ENCODE measurements around the gene GRAP2. TPM values are rescaled to one million over a fixed set of nuclear protein-coding genes. Genes with fewer than 3 reads are reported as not detected.

The GRAP2 gene
- total RNA-seq, 3 donors from 2014 or later: 0.66 to 8.0 (median 3.5) TPM

DNA sequence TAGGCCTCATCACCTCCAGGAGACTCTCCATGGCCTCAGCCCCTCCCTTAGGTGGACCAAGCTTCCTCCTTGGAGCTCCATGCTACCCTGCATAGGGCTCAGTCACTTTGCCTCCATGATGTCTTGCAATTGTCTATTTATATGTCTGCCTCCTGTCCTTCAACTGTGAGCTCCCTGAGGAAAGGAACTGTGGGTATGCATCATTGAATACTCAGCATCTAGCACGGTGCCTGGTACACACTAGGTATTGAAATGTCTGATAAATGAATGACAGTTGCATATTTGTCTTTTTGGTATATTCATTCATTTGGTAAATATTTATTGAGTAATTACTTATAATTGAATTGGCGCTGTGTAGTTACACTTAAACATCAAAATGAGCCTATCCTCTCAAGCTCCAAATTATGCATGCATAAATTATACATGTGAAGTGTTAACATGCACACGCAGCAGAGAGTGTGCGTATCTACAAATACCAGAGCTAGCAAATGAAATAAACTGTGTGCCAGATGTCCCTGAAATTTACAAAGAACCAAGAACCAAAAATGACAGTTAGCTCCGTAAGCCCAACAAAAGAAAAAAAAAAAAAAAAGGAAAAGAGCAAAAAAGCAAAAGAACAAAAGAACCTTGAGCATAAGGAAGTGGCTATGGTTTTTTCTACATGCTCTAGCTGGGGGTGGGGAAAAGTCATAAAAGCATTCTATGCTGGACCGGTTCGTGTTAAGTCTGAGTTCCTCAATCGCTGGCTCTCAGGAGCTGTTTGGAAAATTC, 25.2 kb downstream of the GRAP2 start:
- Histone ChIP-seq H3K27me3 (no peaks in the 10 kb centered on the region), H3K36me3 (no peaks in the 10 kb centered on the region)

DNA sequence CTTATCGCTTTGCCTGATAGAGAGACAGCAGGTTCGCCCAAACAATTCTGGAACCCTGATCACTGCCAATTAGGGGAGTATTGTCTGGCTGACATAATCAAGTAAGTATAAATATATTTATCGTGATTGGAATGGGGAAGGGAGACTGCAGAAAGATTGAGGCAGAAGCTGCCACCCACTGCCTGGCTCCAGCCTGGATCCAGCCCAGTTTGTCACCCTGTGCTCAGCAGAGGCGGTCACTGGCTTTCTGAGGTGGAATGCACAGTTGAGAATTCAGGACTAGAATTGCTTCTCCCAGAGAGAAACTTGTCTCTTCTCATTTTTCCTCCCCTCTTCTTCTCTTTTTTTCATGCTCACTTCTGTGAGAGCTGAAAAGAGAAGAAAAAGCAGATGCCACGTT, 25.9 kb downstream of the GRAP2 start:
- Histone ChIP-seq H3K27me3 (no peaks in the 10 kb centered on the region), H3K36me3 (no peaks in the 10 kb centered on the region), H3K4me3 (peak overlapping the region in 1 of 3 donors; percentile 5), H3K27ac (no peak overlapping the region), H3K4me1 (no peaks in the 10 kb centered on the region), H3K9me3 (no peaks in the 10 kb centered on the region)
- intact Hi-C loops (cut with DNase I; ENCODE audit: low total_unique reads): no loop called here
- TF ChIP-seq, protein P1, sequence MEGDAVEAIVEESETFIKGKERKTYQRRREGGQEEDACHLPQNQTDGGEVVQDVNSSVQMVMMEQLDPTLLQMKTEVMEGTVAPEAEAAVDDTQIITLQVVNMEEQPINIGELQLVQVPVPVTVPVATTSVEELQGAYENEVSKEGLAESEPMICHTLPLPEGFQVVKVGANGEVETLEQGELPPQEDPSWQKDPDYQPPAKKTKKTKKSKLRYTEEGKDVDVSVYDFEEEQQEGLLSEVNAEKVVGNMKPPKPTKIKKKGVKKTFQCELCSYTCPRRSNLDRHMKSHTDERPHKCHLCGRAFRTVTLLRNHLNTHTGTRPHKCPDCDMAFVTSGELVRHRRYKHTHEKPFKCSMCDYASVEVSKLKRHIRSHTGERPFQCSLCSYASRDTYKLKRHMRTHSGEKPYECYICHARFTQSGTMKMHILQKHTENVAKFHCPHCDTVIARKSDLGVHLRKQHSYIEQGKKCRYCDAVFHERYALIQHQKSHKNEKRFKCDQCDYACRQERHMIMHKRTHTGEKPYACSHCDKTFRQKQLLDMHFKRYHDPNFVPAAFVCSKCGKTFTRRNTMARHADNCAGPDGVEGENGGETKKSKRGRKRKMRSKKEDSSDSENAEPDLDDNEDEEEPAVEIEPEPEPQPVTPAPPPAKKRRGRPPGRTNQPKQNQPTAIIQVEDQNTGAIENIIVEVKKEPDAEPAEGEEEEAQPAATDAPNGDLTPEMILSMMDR (IDR thresholded peaks at IDR 0.05): no peak
- TF ChIP-seq POLR2AphosphoS5 (IDR thresholded peaks at IDR 0.05): no peak
- no peak for TF ChIP-seq POLR2A (IDR thresholded peaks at IDR 0.05)
- no peak for DNase-seq (ENCODE audit: low spot score in 2 of 2)

More for the DNA sequence above, 25.2 kb downstream of the GRAP2 start:
- Histone ChIP-seq H3K9me3 (no peaks in the 10 kb centered on the region), H3K27ac (no peak overlapping the region), H3K4me1 (no peaks in the 10 kb centered on the region), H3K4me3 (no peak overlapping the region)
- TF ChIP-seq POLR2A (IDR thresholded peaks at IDR 0.05) (no peak), POLR2AphosphoS5 (IDR thresholded peaks at IDR 0.05) (no peak)
- TF ChIP-seq, protein P1 (IDR thresholded peaks at IDR 0.05): no peak
- intact Hi-C loops (cut with DNase I; ENCODE audit: low total_unique reads): no loop called here
- no peak for DNase-seq (ENCODE audit: low spot score in 2 of 2)

DNA sequence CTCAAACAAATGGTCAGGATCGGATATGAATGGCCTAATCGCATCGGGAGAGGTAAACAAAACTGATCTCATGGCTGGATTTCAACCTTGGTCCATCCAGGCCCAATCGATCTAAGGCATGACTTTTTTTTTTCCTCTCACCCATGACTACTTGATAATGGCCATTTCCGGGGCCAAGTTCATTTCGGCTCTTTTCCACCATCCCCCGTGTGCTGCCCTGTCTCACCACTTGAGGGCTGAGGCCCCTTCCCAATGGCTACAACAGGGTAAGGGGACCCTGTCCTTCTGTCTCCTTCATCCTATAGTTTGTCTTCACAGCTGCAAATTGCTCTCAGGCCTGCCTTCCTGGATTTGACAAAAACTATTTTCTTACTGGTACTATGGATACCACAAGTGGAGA, 26.7 kb downstream of the GRAP2 start:
- intact Hi-C loops (cut with DNase I; ENCODE audit: low total_unique reads): no loop called here
- no peak for DNase-seq (ENCODE audit: low spot score in 2 of 2)
- TF ChIP-seq POLR2A (IDR thresholded peaks at IDR 0.05): no peak
- no peaks in the 10 kb centered on the region for H3K4me1 ChIP-seq
- no peaks in the 10 kb centered on the region for H3K9me3 ChIP-seq
- no peak overlapping the region for H3K27ac ChIP-seq
- H3K27me3 ChIP-seq: no peaks in the 10 kb centered on the region
- H3K36me3 ChIP-seq: no peaks in the 10 kb centered on the region
- no peak overlapping the region for H3K4me3 ChIP-seq

DNA sequence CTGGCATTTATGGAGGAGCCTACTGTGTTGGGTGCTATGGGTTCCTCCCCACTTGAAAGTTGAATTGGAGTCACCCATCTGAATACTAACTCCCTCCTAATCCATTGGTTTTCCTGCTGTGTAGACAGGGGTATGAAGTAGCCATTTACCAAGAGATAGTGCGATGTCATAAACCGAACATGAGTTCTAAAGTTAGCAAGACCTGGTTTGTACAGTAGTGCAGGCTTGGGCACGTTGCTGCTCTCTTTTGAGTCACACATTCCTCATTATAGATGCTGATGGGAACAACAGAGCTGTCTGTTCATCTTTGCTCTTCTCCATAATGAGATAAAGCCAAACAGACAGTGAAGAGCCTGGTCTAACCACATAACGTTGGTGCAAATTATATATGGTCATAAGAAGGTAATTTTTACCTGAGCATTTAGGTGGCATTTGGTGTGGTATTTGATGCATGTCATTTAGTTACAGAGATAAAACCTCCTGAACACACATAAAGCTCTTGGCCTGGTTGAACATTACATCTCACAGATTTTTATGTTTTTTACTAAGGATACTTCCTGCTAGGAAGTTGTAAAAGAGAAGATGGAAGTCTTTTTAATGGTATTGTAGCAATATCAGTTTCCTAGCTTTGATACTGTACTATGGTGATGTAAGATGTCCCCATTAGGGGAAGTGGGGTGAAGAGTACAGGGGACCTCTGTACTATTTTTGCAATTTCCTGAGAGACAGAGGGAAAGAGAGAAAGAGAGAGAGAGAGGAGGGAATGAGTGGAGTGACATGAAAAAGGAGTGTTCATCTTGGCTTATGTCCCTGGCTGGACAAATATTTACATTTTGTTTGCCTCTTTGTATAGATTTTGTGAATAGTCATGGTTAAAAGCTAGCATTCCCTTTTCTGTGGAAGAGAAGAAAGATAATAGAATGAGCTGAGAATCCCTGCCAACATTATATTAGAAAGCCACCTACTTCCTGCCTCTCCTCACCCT, 27.9 kb downstream of the GRAP2 start:
- DNase-seq (ENCODE audit: low spot score in 2 of 2): no peak
- no peaks in the 10 kb centered on the region for H3K36me3 ChIP-seq
- TF ChIP-seq POLR2A (IDR thresholded peaks at IDR 0.05): no peak
- TF ChIP-seq, protein P1 (IDR thresholded peaks at IDR 0.05): no peak
- no peak for TF ChIP-seq POLR2AphosphoS5 (IDR thresholded peaks at IDR 0.05)
- H3K27ac ChIP-seq: no peak overlapping the region
- no peaks in the 10 kb centered on the region for H3K4me1 ChIP-seq
- no peaks in the 10 kb centered on the region for H3K9me3 ChIP-seq
- intact Hi-C loops (cut with DNase I; ENCODE audit: low total_unique reads): no loop called here
- no peaks in the 10 kb centered on the region for H3K27me3 ChIP-seq
- H3K4me3 ChIP-seq: no peak overlapping the region

DNA sequence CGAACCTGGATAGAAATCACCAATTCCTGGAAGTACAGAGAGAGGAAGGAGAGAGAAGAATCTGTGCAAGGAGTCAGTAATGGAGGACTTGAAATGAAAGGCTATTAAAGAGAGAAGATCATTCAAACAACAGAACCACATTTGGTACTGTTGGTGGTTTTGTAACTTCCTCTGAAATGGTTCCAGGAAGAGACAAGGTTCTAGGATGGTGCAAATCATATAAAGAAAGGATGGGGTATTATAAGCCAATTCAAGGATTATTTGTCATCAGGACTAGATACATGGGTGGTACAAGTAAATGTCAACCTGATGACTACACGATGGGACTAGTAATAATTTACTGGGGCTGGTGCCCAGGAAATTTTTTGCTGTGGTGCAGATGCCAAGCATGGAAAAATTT, 30.4 kb downstream of the GRAP2 start:
- H3K4me1 ChIP-seq: no peaks in the 10 kb centered on the region
- H3K27ac ChIP-seq: no peak overlapping the region
- no peaks in the 10 kb centered on the region for H3K9me3 ChIP-seq
- H3K27me3 ChIP-seq: no peaks in the 10 kb centered on the region
- no peak overlapping the region for H3K4me3 ChIP-seq
- TF ChIP-seq, protein P1 (IDR thresholded peaks at IDR 0.05): no peak
- no peak for TF ChIP-seq POLR2A (IDR thresholded peaks at IDR 0.05)
- TF ChIP-seq POLR2AphosphoS5 (IDR thresholded peaks at IDR 0.05): no peak
- intact Hi-C loops (cut with DNase I; ENCODE audit: low total_unique reads): no loop called here
- DNase-seq (ENCODE audit: low spot score in 2 of 2): no peak
- H3K36me3 ChIP-seq: no peaks in the 10 kb centered on the region

Data from breast epithelium (tissue), 4 donors.